EL (cell line): ENCODE measurements around the gene PYGM.

Experiments used
- DNase-seq: peaks from one replicate; pipeline ENCODE4 v3.0.0-alpha.2; 2016

Gene PYGM

GRCh38 chr11:64790205-64791095 lies 30.7 kb upstream of the PYGM start:
- DNase-seq: no peak

GRCh38 chr11:64789331-64790204 lies 29.8 kb upstream of the PYGM start:
- DNase-seq: no peak

- DNase-seq: no peak
Measured at GRCh38 chr11:64788321-64789215, 28.8 kb upstream of the PYGM start.

- DNase-seq: peak; percentile 38
Measured at GRCh38 chr11:64787526-64788320, 27.9 kb upstream of the PYGM start.

- DNase-seq: no peak
Measured at GRCh38 chr11:64786308-64786707, 26.5 kb upstream of the PYGM start.

- DNase-seq: no peak
Measured at GRCh38 chr11:64784813-64785581, 25.2 kb upstream of the PYGM start.

- DNase-seq: peak; percentile 100
Measured at GRCh38 chr11:64778473-64779298, 18.9 kb upstream of the PYGM start, which contains the start of gene SF1. TSS of gene SF1 (minus strand) at chr11:64778542. CDS start at chr11:64778392, 150 bp downstream.

- no peak for DNase-seq
Measured at GRCh38 chr11:64778223-64778472, 18.4 kb upstream of the PYGM start.

- DNase-seq: peak; percentile 78
Measured at GRCh38 chr11:64777449-64778222, 17.9 kb upstream of the PYGM start.

GRCh38 chr11:64776875-64777274 lies 17.1 kb upstream of the PYGM start:
- DNase-seq: no peak

GRCh38 chr11:64776425-64776824 lies 16.7 kb upstream of the PYGM start:
- DNase-seq: no peak

GRCh38 chr11:64774144-64774543 lies 14.4 kb upstream of the PYGM start:
- DNase-seq: no peak

GRCh38 chr11:64772303-64773018 lies 12.7 kb upstream of the PYGM start:
- no peak for DNase-seq

GRCh38 chr11:64771861-64772260 lies 12.1 kb upstream of the PYGM start:
- no peak for DNase-seq

GRCh38 chr11:64770120-64770519 lies 10.3 kb upstream of the PYGM start:
- DNase-seq: no peak

GRCh38 chr11:64769283-64769682 lies 9.5 kb upstream of the PYGM start:
- DNase-seq: no peak

- DNase-seq: no peak
Measured at GRCh38 chr11:64768300-64768694, 8.5 kb upstream of the PYGM start.

- peak; percentile 70 for DNase-seq
Measured at GRCh38 chr11:64767344-64768299, 7.8 kb upstream of the PYGM start.
